SKM-1 (cell line): Measurements from ENCODE around the gene RIMS3.

Experiments used
- DNase-seq: peaks from one replicate; lab custom pipeline; 2025; ENCODE audit not compliant: unreplicated experiment; lab: John Stamatoyannopoulos, UW

The RIMS3 gene

DNA sequence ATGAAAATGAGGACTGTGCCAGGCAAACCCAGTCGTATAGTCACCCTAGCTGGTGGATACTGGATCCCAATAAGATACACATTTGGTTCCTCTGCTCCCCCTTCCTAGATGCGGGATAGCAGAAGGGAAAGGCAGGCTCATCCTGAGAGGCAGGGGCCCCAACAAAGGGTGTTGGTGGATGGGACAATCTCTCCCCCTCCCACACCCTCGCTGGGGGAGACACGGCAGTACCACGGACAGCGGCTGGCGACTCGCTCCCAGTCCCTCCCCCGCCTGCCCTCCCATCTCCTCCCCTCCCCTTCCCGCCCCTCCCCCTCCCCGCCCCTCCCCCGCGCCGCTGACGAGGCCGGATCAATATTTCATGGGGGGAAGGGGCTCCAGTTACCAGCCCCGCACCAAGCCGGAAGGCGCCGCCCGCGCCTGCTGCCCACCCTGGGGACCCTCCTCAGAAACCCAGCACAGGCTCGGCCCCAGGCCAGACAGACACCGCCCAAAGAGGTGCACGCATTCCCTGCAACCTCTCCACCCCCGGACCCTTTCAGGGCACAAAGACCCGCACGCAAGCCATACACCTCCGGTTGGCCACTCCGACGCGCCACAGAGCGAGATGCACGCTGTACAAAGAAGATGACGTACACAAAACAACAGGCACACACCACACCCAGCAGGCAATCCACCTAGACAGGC is 11.5 kb downstream of the RIMS3 start:
- no peak for DNase-seq

DNA sequence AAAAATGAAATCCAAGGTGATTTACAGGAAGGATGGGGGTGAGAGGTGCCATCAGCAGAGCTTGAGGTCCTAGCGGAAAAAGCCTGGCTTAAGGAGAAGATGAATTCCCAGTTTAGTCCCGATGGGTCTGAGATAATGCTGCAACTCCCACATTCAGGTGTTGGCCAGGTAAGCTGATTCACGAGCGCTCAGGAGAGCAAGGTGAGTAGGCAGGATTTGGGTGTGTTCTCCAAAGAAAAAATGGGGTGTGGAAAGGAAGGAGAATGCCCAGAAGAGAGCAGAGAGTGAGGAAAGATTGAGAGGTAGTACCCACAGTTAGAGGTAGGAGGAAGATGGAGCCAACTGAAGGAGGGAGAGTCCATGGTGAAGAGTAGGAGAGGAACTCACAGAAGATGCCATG is 12.5 kb downstream of the RIMS3 start:
- DNase-seq: no peak

DNA sequence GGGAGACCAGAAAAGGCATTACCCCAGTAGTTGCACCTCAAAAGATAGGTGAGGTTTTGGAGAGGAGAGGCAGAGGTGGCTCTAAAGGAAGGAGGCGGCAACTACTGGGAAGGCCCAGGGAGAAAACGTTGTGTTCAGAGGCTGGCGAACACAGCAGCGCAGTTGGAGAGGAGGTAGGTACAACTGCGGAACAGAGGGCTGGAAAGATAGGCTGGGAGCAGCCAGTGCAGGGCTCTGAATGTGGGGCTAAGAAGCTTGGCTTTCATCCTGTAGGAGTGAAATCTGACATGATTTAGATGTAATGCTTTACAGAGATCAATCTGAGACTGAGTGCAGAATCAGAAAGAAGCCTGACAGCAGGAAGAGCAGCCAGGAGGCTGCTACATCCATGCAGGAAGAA is 13.0 kb downstream of the RIMS3 start:
- no peak for DNase-seq

DNA sequence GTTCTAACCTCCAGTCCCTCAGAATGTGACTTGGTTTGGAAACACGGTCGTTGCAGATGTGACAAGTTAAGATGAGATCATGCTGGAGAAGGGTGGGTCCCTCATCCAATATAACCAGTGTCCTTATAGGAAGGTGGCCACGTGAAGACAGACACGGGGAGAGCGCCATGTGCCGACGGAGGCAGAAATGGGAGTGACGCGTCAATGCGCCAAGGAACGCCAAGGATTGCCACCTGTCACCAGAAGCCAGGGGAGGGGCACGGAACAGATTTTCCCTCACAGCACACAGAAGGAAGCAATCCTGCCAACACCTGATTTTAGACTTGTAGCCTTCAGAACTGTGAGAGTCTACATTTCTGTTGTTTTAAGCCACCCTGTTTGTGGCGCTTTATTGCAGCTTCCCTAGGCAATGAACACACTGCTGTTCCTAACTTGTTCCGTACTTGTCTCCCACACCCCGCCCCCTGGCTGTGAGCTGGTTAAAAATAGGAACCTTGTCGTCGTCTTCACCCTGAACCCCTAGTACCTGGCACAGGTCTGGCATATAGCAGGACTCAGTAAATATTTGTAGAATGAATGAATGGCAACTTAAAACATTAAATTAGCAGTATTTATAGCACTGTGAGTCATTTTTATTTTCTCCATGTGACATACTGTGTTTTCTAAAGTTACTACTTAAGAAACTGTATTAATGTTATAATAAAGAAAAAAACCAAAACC is 14.2 kb downstream of the RIMS3 start:
- DNase-seq: no peak

DNA sequence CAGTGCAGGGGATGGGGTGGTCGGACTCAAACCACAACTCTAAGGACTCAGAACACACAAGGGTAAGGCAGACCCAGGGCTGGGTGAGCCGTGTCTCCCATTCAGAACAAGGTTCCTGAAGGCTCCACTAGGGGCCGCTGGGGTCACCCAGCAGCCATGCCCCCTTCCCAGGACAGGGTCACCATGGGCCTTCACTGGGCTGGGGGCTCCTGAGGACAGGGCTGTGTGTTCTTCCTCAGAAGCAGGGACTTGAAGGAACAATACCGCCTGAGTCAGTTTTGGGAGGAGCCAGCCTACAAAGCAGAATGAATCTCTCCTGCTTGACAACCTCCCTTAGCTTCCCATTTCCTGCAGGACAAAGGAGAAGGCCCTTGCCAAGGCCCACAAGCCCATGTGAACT is 15.4 kb downstream of the RIMS3 start:
- DNase-seq: no peak

DNA sequence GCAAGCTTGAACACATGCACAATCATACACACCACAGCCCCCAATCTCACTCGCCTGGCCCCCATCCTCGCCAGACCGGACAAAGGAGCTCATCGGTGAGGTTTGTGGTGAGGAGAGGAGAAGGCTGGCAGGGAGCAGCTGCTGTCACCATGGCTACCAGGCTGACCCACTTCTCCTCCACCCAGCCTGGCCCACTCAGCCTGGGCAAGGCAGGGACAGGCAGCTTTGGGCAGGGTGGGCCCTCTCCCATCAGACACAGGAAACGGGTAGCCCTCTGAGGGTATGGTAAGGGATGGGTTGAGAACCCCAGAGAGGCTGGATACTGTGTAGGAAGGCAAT is 15.9 kb downstream of the RIMS3 start:
- no peak for DNase-seq

DNA sequence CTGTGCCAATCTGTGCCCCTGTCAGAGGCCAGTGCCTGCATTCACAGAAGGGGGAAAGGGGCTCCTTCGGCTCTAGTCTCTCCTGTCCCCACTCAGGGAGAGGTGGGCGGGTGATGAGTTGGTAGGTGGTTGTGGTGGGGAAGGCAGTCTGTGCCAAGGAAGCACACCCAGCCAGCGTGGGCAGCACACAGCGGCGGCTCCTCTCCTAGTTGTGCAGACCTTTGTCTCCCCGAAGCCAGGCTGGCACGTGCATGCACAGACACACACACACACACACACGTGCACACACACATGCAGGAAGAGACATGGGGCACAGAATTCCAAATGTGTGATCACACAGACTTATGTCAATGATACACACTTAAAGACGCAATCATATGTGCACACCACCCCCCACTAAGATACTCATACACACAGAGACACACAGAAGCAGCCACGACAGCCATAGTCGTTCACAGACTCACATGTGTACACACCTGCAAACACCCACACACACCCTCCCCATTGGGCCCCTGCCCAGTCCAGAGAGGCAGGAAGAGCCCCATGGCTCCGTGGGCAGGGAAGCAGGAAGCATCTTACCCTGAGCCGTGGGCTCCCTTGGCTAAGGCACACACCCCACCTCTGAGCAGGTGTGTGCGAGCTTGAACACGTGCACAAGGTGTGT is 16.4 kb downstream of the RIMS3 start:
- no peak for DNase-seq

DNA sequence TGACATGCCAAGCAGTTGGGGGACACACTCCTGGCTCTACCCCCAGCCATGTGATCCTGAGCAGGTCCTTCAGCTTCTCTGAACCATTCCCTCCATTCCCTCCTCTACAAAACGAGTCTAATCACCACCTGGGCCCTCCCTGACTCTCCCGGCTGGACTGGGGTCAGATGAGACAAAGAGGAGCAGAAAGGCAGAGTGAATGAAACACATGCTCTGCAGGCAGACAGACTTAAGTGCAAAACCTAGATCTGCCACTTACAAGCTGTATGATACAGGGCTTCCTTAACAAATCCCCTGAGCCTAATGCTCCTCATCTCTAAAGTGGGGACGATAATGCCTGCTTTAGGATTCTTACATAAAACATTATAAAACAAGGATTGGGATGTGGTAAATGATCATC is 17.3 kb downstream of the RIMS3 start:
- DNase-seq: no peak

DNA sequence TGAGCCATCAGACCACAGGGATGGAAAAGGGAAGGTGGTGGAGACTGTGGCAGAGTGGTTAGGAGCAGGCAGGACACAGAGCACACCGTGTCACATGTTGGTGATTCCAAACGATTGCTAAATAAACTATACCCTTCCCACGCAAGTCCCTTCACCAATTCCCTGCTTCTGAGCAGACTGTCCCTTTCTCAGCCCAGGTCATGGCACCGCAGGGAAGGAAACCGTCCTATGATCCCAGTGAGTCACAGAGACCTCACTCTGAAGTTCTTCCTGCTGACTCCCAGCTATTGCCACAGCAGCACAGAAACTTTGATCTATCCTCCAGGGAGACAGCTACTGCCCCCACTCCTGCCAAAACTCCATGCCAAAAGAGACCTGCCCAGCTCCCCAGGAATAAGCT is 19.2 kb downstream of the RIMS3 start:
- DNase-seq: no peak

DNA sequence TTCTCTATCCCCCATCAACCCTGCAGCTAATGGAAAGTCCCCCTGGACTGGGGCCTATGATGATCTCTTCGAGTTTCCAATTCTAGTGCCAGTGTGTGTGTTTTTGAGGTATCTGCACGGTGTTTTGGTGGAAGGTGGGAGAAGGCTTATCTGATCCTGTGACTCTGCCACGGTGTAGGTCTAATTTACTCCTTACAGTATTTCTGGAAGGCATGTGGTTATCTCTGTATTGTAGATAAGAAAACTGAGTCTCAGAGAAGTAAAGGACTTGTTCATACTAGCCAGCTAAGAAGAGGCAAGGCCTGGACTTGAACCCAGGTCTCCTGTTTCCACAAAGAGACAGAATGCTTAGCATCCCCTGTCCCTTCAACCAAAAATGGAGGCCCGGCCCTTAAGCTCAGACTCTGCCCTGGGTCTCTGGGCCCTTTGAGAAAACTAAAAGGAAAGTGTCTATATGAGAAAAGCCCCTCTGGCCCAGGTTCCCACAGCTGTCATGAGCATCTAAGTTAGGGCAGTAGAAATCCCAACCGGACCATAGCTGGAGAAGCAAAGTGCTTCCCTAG is 20.3 kb downstream of the RIMS3 start:
- no peak for DNase-seq

DNA sequence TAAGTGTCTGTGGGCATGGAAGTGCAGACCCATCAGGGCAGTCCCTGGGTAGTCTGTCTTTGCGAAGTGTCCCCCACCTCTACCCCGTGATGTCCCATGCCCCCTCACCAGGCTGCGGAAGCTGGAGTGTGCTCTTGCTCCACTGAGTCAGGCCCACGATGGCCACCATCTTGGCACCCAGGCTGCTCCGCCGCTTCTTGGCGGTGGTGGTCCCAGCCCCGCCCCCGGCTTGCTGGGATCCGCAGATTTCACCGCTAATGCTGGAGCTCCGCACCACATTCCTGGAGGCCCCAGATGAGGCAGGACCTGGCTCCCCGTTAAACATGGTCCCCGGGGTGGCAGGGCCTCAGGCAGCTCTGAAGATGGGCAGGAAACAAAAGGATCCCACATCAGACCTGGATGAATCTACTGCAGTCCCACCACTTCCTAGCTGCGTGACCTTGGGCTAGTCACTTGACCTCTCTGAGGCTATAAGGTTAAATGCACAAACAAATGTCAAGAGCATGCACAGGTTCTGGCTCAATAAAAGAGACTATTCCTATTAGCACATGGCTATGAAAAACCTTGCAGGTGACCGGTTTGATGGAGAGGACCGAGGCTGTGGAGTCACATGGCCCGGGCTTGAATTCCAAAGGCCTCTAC is 23.8 kb downstream of the RIMS3 start:
- no peak for DNase-seq

DNA sequence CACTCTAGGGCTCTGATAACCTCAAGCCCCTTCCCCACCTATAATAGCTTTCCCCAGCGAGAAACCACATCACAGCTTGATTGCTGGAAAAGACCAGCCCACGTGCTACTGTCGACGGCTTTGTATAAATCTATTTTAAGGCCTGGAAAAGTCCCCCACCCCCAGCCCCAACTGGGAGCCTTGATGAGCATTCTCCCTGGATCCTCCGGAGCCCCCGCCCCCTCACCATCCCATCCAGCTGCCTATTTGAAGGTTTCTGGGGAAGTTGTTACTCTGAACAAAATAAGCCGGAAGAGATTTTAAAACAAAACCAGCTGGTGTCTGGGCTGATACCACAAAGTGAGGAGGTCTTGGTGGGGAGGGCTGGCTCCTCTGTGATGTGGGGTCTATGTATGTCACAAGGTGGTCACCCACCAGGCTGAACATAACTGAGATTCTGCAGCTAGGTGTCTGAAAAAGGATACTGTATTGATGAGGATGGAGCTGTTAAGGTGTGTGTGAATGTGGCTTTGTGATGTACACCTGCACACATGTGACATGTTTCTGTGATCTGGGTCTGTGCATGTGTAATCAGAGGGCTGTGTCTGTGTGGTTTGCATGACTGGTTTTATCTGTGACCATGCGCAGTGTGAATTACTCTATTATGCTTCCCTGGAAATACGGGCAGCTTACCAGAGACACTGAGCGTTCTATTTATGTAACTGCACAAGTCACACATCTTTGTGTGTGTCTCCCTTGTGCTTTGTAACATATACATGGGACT is 25.0 kb downstream of the RIMS3 start:
- DNase-seq: no peak

DNA sequence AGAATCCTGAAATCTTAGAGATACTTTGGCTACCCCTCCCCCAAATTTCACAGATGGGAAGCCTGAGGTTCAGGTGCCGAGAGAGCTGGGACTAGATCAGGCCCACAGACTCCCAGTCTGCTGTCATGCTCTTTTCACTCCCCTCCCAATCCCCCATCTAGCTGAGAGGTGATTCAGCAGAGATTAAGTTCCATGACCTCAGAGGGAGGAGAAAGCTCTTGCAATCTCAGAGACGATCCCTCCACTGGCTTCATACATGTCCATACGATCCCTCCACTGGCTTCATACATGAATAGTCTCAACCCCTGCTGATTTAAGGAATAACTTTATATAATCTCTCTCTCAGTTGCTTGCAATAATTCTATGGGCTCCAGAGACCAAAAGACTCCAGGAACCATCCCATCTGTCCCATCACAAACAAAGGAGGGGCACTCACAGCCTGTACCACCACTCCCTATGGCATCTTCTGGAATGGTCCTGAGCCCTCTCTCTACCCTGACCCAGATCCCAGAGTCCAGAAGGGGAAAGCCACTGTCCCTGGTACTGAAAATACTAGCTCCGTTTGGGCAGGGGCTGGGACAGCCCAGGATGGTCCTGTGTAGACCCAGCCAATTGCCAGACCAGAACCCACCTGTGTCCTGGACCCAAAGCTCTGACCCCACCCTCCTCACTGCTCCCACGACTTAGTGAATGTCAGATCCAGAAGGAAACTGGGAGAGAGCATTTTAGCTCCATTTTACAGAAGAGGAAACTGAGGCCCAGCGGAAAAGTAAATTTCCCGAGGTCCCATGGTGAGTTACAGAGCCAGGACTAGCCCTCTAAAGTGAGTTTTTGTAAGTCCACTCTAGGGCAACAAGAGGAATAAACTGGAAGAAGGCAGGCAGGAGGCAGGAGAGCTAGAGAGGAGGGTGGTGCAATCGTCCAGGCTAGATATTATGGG is 27.1 kb downstream of the RIMS3 start:
- no peak for DNase-seq

DNA sequence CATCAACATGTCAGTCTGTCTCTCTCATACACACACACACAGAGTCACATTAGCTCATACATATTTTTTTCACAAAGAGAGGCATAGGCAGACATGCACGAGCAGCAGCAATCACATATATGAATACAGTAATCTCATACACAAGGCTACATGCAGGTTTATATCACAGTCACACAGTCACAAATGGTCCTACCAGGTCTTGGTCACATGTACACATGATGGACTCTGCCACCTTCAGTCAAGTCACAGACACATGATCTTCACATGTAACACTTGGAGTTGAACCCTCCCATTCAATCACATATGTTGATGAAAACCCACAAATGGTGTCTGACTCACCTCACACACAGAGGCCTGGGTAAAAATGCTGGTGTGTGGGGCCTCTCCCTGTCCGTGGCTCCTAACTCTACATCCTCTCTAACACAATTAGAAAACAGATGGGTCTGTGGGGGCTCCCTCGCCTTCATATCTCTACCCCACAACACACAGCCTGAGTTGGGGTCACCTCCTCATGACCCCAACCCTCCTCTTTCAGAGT is 27.9 kb downstream of the RIMS3 start:
- no peak for DNase-seq

DNA sequence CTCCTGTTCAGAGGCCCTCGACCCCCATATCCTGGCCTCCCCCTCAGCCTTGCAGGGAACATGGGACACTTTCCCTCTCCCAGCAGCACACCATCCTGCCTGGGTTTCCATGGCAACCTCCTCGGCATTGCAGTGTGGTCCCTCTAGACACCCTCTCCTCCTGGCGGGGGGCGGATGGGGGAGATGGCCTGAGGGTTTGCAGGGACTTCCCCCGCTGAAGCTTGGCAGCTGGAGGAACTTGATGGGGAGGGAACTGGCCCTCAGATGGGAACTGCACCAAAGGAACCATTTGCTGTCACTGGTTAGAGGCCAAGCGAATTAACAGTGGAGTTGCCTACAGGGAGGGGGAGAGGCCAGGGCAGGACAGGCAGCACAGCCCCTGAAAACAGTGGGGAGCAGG is 28.7 kb downstream of the RIMS3 start:
- DNase-seq: no peak

DNA sequence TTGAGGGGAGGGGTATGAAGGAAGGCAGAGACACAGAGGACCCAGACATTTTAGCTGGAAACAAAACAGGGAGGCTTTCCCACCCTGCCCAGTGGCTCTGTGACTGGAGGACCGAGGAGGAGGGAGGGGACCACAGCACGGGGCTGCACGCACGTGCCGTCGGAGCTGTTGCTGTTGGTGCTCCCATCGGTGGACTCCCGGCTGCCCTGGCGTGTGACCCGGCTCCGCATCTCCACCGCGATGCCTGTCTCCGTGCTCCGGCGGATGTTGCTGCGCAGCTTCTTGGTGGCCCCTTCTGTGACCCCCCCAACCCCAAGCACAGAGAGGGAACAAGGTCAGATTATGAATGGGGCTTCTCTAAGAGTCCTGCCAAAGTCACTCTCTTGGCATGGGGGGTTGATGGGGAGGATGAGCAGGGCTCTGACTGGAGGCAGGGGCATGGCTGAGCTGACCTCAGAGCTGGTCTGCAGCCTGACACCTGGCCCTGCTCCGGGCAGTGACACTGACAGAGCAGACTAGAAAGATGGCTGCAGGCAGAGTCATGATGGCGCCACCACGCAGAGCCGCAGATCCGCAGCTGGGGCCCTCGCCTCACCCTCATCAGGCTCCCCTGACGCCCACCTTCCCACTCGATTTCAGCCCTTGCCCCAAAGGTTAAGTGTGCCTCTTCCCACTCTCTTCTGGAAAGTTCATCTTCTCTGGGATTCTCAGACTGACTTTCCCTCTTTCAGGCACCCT is 29.6 kb downstream of the RIMS3 start:
- no peak for DNase-seq

DNA sequence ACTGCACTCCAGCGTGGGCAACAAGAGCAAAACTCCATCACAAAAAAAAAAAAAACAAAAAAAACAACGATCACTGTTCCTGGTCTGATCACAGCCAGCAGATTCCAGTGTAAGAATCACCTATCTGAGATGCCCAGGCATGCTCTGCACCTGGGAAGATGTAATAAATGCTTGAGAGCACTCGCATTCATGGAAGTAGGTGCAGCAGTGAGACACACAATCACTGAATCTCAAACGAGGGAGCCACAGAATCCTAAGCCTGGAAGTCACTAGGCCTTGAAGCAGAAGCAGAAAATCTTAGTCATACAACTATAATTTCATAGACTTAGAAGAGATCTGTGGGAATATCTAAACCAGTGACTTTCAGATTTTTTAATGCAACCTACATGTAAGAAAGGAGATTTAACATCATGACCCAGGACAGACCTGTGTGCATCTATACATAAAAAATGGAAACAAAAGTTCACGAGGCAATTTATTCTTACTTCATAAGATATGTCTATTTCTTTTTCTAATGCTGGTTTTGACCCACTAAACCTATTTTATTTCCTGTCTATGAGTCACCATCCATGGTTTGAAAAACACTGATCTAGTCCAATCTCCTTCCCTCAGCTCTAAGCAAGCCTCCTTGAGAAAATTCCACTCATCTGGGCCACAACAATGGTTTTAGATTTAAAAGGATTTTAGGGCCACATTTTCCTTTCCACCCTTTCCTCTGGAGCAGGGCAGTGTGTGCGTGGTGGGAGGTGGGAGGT is 30.4 kb downstream of the RIMS3 start:
- DNase-seq: no peak

DNA sequence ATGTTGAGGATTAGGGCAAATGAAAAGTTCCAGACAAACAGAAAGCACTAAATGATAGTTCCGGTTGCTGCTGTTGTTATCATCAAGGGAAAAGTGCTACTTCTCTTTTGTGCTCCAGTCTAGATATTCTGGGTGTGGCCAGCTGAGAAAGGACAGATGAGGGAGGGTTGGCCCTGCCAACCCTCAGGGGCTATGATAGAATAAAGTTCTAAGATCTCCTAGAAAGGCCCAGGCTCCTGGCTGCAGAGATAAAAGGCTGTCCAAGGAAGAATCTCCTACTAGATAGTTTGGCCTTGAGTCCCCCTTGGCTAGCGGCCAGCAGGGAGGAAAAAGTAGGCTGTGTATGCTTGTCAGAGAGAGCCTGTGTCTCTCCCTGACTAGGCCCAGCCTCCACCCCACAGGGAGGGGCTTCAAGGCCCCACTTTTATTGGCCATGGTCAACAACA is 31.5 kb downstream of the RIMS3 start:
- DNase-seq: no peak
